H1 (cell line): Measurements from ENCODE around the gene RAB40B. TPM values are rescaled to one million over a fixed set of nuclear protein-coding genes. Genes with fewer than 3 reads are reported as not detected.
A peak's percentile ranks its signal among the peaks of the same experiment; 100 is the strongest.

ENCODE experiments used
- CTCF ChIA-PET: fragments of 300-600 bp; sonication (Branson Sonifier 250); formaldehyde crosslinking; loops from one replicate; lab custom pipeline; 2021; ENCODE audit not compliant: partially characterized antibody; lab: Charles Lee
- POLR2A ChIA-PET: fragments of 300-600 bp; sonication (Branson Sonifier 250); formaldehyde crosslinking; loops from one replicate; lab custom pipeline; 2021; ENCODE audit warnings: inconsistent platforms; ENCODE audit not compliant: partially characterized antibody; lab: Charles Lee
- DNase-seq, 2 experiments: peaks; one replicate each; pipeline versions ENCODE4 v3.0.0 to v3.0.0-alpha.2; 2010 to 2022; ENCODE audit warnings: low spot score in 2 of 2, low read depth in 1 of 2, mixed read lengths in 1 of 2
- FAIRE-seq: peaks from 2 replicates; lab custom pipeline; 2011; peaks lifted over from hg19 to GRCh38; lab: Jason Lieb, UNC
- H2AFZ ChIP-seq: 2 replicates; pipeline ENCODE4 v1.8.1; 2012; ENCODE audit warnings: low read length, inconsistent platforms
- H2AK5ac ChIP-seq: 2 replicates; pipeline ENCODE4 v1.6.1; 2013; ENCODE audit warnings: low read depth, low read length
- H2BK120ac ChIP-seq: replicated peaks from 2 replicates; pipeline ENCODE3; 2013; ENCODE audit warnings: low read depth, low read length, inconsistent platforms
- H2BK12ac ChIP-seq: 2 replicates; pipeline ENCODE4 v1.6.1; 2013; ENCODE audit warnings: low read depth, low read length
- H2BK15ac ChIP-seq: 2 replicates; pipeline ENCODE4 v1.6.1; 2013; ENCODE audit warnings: low read length
- H2BK20ac ChIP-seq: 2 replicates; pipeline ENCODE4 v1.6.1; 2013; ENCODE audit warnings: low read length
- H2BK5ac ChIP-seq: 2 replicates; pipeline ENCODE4 v1.6.1; 2013; ENCODE audit warnings: low read depth, low read length
- H3K14ac ChIP-seq: 2 replicates; pipeline ENCODE4 v1.6.1; 2013; ENCODE audit warnings: inconsistent platforms; ENCODE audit not compliant: insufficient read length
- H3K18ac ChIP-seq: 2 replicates; pipeline ENCODE4 v1.6.1; 2013; ENCODE audit warnings: low read length; ENCODE audit errors: extremely low read depth
- H3K23ac ChIP-seq: 2 replicates; pipeline ENCODE4 v1.6.1; 2013; ENCODE audit warnings: inconsistent platforms; ENCODE audit not compliant: insufficient read length
- H3K23me2 ChIP-seq: 2 replicates; pipeline ENCODE4 v1.6.1; 2013; ENCODE audit warnings: low read depth, low read length
- H3K27ac ChIP-seq: 2 replicates; pipeline ENCODE4 v1.6.1; 2011; ENCODE audit warnings: low read depth, low read length, inconsistent platforms
- H3K27me3 ChIP-seq, 4 experiments: replicated peaks in 1 of 4; 1 replicate in 1 of 4; 2 replicates in 3 of 4; pipeline versions ENCODE4 v1.6.1 to v1.8.1; 2011 to 2013; ENCODE audit warnings: low read length in 3 of 4, mild to moderate bottlenecking in 3 of 4, inconsistent platforms in 2 of 4, mixed read lengths in 2 of 4, moderate library complexity in 1 of 4; ENCODE audit not compliant: control insufficient read depth in 3 of 4, insufficient read depth in 3 of 4; ENCODE audit errors: extremely low read depth in 1 of 4
- H3K36me3 ChIP-seq, 4 experiments: 2 replicates each; pipeline versions ENCODE4 v1.6.1 to v1.8.1; 2011 to 2013; ENCODE audit warnings: mild to moderate bottlenecking in 4 of 4, low read length in 3 of 4, moderate library complexity in 2 of 4, control low read depth in 1 of 4, inconsistent platforms in 1 of 4; ENCODE audit not compliant: insufficient read depth in 4 of 4, control insufficient read depth in 2 of 4
- H3K4ac ChIP-seq: replicated peaks from 2 replicates; pipeline ENCODE3; 2013; ENCODE audit warnings: low read length, low read depth, mixed read lengths, inconsistent platforms; ENCODE audit not compliant: insufficient read length
- H3K4me1 ChIP-seq, 4 experiments: replicated peaks in 1 of 4; 1 replicate in 1 of 4; 2 replicates in 3 of 4; pipeline versions ENCODE4 v1.6.1 to v1.8.1; 2011 to 2013; ENCODE audit warnings: low read length in 3 of 4, inconsistent platforms in 2 of 4, mixed read lengths in 1 of 4; ENCODE audit not compliant: insufficient read depth in 4 of 4, control insufficient read depth in 3 of 4
- H3K4me2 ChIP-seq, 2 experiments: 2 replicates each; pipeline versions ENCODE4 v1.6.1 to v1.8.1; 2011 to 2013; ENCODE audit warnings: low read depth in 2 of 2, low read length in 2 of 2, control low read depth in 1 of 2, inconsistent platforms in 1 of 2, mild to moderate bottlenecking in 1 of 2; ENCODE audit not compliant: insufficient read depth in 1 of 2
- H3K4me3 ChIP-seq, 4 experiments: fragments of 200-600, 300-600 bp in 1 of 4; sonication (generic), shearing (Covaris generic), sonication (Bioruptor Twin) in 1 of 4; 2 replicates each; pipeline versions ENCODE4 v1.5.1 to v1.8.1; 2011 to 2016; ENCODE audit warnings: low read length in 4 of 4, low read depth in 3 of 4, control low read depth in 2 of 4, inconsistent platforms in 2 of 4, mild to moderate bottlenecking in 2 of 4, mixed read lengths in 1 of 4, moderate library complexity in 1 of 4; ENCODE audit not compliant: insufficient read depth in 2 of 4; ENCODE audit errors: extremely low read depth in 1 of 4
- H3K56ac ChIP-seq: replicated peaks from 2 replicates; pipeline ENCODE3; 2013; ENCODE audit warnings: low read depth, mild to moderate bottlenecking, mixed read lengths, low read length, inconsistent platforms; ENCODE audit not compliant: insufficient read length
- H3K79me1 ChIP-seq: 2 replicates; pipeline ENCODE4 v1.6.1; 2013; ENCODE audit warnings: low read depth, low read length, control low read depth
- H3K79me2 ChIP-seq, 2 experiments: 2 replicates each; pipeline versions ENCODE4 v1.6.1 to v1.8.1; 2012 to 2013; ENCODE audit warnings: low read length in 2 of 2, mild to moderate bottlenecking in 2 of 2, inconsistent platforms in 1 of 2; ENCODE audit not compliant: insufficient read depth in 2 of 2, control insufficient read depth in 1 of 2
- H3K9ac ChIP-seq, 4 experiments: replicated peaks in 1 of 4; 1 replicate in 1 of 4; 2 replicates in 3 of 4; pipeline versions ENCODE4 v1.6.1 to v1.8.1; 2011 to 2013; ENCODE audit warnings: low read depth in 3 of 4, low read length in 3 of 4, control low read depth in 2 of 4, mild to moderate bottlenecking in 2 of 4, moderate library complexity in 2 of 4, inconsistent platforms in 1 of 4; ENCODE audit errors: extremely low read depth in 1 of 4
- H3K9me3 ChIP-seq, 2 experiments: 2 replicates each; pipeline versions ENCODE4 v1.6.1 to v1.8.1; 2012 to 2013; ENCODE audit warnings: mild to moderate bottlenecking in 2 of 2, moderate library complexity in 2 of 2, control low read depth in 1 of 2, inconsistent platforms in 1 of 2, low read depth in 1 of 2, low read length in 1 of 2, mixed read lengths in 1 of 2; ENCODE audit not compliant: insufficient read depth in 2 of 2
- H4K20me1 ChIP-seq, 2 experiments: replicated peaks in 1 of 2; 2 replicates each; pipeline versions ENCODE3 to v1.8.1; 2011 to 2013; ENCODE audit warnings: inconsistent platforms in 2 of 2, low read length in 2 of 2, mild to moderate bottlenecking in 1 of 2; ENCODE audit not compliant: insufficient read depth in 2 of 2, control insufficient read depth in 1 of 2
- H4K5ac ChIP-seq: 2 replicates; pipeline ENCODE4 v1.6.1; 2013; ENCODE audit warnings: low read length, low read depth, mixed read lengths, inconsistent platforms; ENCODE audit not compliant: insufficient read length
- H4K8ac ChIP-seq: 2 replicates; pipeline ENCODE4 v1.8.0; 2013; ENCODE audit warnings: mild to moderate bottlenecking, moderate library complexity, low read length, inconsistent platforms; ENCODE audit not compliant: insufficient read depth; ENCODE audit errors: extremely low read depth
- H4K91ac ChIP-seq: replicated peaks from 2 replicates; pipeline ENCODE3; 2013; ENCODE audit warnings: low read length, mixed read lengths, inconsistent platforms; ENCODE audit not compliant: insufficient read length
- CBX5 ChIP-seq: fragments of 300-800, 300-1000 bp; sonication (generic); IDR thresholded peaks from 2 replicates; pipeline ENCODE4 v1.7.1; 2016; ENCODE audit warnings: antibody characterized with exemption, low read length, low read depth
- CEBPB ChIP-seq: IDR thresholded peaks from 2 replicates; pipeline ENCODE4 v1.6.1; 2012; ENCODE audit warnings: low read depth, low read length
- CTBP2 ChIP-seq: IDR thresholded peaks from 2 replicates; pipeline ENCODE4 v1.7.0; 2011; ENCODE audit warnings: borderline replicate concordance, mild to moderate bottlenecking, moderate library complexity, mixed read lengths, low read length; ENCODE audit not compliant: insufficient read depth, insufficient read length
- EGR1 ChIP-seq: IDR thresholded peaks from 2 replicates; pipeline ENCODE4 v1.6.1; 2011; ENCODE audit warnings: low read depth, low read length, borderline replicate concordance
- KDM4A ChIP-seq: IDR thresholded peaks from one replicate; pipeline ENCODE4 v1.7.1; 2012; ENCODE audit warnings: low read depth, mild to moderate bottlenecking, moderate library complexity, low read length, inconsistent platforms; ENCODE audit not compliant: severe bottlenecking
- POLR2A ChIP-seq, 2 experiments: IDR thresholded peaks; 1 replicate in 1 of 2; 2 replicates in 1 of 2; pipeline ENCODE4 v1.6.1; 2011; ENCODE audit warnings: low read depth in 2 of 2, low read length in 2 of 2, mild to moderate bottlenecking in 2 of 2; ENCODE audit errors: control extremely low read depth in 1 of 2
- RBBP5 ChIP-seq: IDR thresholded peaks from 2 replicates; pipeline ENCODE4 v1.7.1; 2012; ENCODE audit warnings: low read depth, mild to moderate bottlenecking, inconsistent platforms, low read length, moderate library complexity, borderline replicate concordance
- RXRA ChIP-seq: IDR thresholded peaks from 2 replicates; pipeline ENCODE4 v1.6.1; 2011; ENCODE audit warnings: low read depth, mild to moderate bottlenecking, low read length, moderate library complexity; ENCODE audit not compliant: insufficient read depth
- SIN3A ChIP-seq, 2 experiments: IDR thresholded peaks in 1 of 2; conservative IDR thresholded peaks in 1 of 2; 2 replicates each; pipeline ENCODE4 v1.6.1; 2011 to 2012; ENCODE audit warnings: low read length in 2 of 2, improper control_type of control experiment in 1 of 2, low read depth in 1 of 2, mild to moderate bottlenecking in 1 of 2
- SP2 ChIP-seq: IDR thresholded peaks from 2 replicates; pipeline ENCODE4 v1.6.1; 2012; ENCODE audit warnings: mild to moderate bottlenecking, low read length, inconsistent platforms
- SRF ChIP-seq: IDR thresholded peaks from 2 replicates; pipeline ENCODE4 v1.6.1; 2011; ENCODE audit warnings: mild to moderate bottlenecking, low read depth, low read length, moderate library complexity
- TAF1 ChIP-seq: IDR thresholded peaks from 2 replicates; pipeline ENCODE4 v1.6.1; 2011; ENCODE audit warnings: mild to moderate bottlenecking, low read depth, low read length
- WGBS, 2 experiments: shearing (Covaris generic) in 1 of 2; methylation state at CpG; one replicate each; pipeline versions ENCODE4 v1.1.6 to v1.1.7; 2013 to 2015; ENCODE audit warnings: low lambda C conversion rate in 2 of 2, mixed read lengths in 2 of 2, inconsistent platforms in 1 of 2, low coverage in 1 of 2, missing lambda C conversion rate in 1 of 2; ENCODE audit not compliant: insufficient replicate concordance in 2 of 2, insufficient coverage in 1 of 2, insufficient read length in 1 of 2; ENCODE audit errors: extremely low coverage in 1 of 2, missing lambda C conversion rate in 1 of 2; 5-methylcytosine and 5-hydroxymethylcytosine counted together
- polyA plus RNA-seq, 7 experiments: library from polyadenylated mRNA; depleted of rRNA in 3 of 7; stranded (reverse) in 5 of 7; unstranded in 2 of 7; fragments of >200 nt in 5 of 7; fragments of 200-250 nt in 2 of 7; gene quantifications; 1 replicate in 5 of 7; 2 replicates in 1 of 7; 4 replicates in 1 of 7; pipeline versions ENCODE4 v1.2.1 to v1.2.3, GENCODE V29; 2011 to 2013; ENCODE audit warnings: missing spikeins in 2 of 7, mixed read lengths in 2 of 7
- total RNA-seq: library from RNA; stranded (reverse); fragmentation: NEBNext Ultra II Directional; extraction: Animal tissue kit (Norgen Biotek cat#: 25700); gene quantifications from 2 replicates; pipeline ENCODE4 v1.2.1, GENCODE V29; 2021

Gene RAB40B
- total and polyA plus RNA-seq, 2 of the 8 experiments (the other 6 are each of a cell fraction or from before 2014, with no cell fraction given), result 3.1 to 4.6 TPM

DNA sequence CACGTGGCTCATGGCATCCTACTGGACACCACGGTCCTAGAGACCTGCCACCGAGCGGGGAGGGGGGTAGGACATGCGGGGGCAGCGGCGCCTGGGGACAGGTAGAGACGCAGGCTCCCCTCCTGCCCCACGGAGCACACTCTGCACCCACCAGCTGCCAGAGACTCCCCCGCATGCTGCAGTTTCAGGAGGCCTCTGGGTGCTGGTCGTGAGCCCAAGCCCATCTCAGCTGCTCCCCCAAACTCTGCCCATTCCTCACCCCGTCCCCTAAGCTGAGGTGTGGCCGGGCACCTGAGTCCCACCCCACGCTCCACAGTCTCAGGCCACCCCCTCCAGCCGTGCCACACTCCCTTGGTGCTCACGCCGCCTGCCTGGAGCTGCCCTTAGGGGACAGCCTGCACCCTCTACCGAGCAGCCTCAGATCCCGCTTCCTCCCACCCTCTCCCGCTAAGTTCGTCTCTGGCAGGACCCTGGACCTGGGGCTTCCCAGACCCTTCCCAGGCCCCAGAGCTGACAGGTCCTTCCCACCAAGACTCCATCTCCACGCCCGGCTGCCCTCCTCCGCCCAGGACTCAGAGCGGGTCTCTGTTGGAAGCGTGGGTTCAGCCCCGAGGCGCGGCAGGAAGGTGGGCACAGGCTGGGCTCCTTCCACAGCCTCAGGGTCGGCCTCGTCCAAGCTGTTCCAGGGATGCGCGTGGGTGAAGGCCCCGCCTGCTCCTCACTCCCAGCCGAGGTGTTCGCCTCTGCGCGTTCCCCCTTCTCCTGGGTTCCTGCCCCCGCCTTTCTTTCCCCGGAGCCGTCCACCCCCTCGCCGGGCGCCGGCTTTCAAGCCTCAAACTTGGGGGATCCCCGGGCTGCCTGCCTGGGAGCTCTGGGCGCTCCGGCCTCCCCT is 1.3 kb downstream of the RAB40B start:
- no peak overlapping the region for H3K14ac ChIP-seq
- peak overlapping the region; percentile 24 to 66 (median 28) for H3K4me3 ChIP-seq
- no peaks in the 10 kb centered on the region; a peak in 1 of 8 replicates for H3K36me3 ChIP-seq
- H2BK5ac ChIP-seq, result no peak overlapping the region
- peaks cover 0 to 11% (median 6%) of the 10 kb centered on the region in 4 experiments; a peak in 4 of 7 replicates for H3K4me1 ChIP-seq
- WGBS, 2 experiments, result 41% methylated on average over 38 of the region's 48 CpGs; no CpG with 5 or more reads in 1 of the 2 experiments
- no peak overlapping the region for H2AFZ ChIP-seq
- ChIA-PET POLR2A (interaction anchor here (1.0 to 1.3 kb wide), 2 partner anchors 11 to 58 kb away, joined by 4 to 5 read pairs; no protein-coding TSS in a partner anchor), CTCF (interaction anchor here (0.9 to 1.7 kb wide), 4 partner anchors 9 to 59 kb away, joined by 3 to 9 read pairs (median 4); no protein-coding TSS in a partner anchor)
- H2BK20ac ChIP-seq, result no peak overlapping the region
- H2BK12ac ChIP-seq, result no peak overlapping the region
- peak in 1 of 2 experiments; percentile 59 for DNase-seq
- H3K56ac ChIP-seq, result no peak overlapping the region
- H4K8ac ChIP-seq, result no peak overlapping the region; the same call in 1 of the 2 replicates
- H3K4ac ChIP-seq, result no peak overlapping the region
- no peak overlapping the region for H3K18ac ChIP-seq
- no peak overlapping the region for H4K5ac ChIP-seq
- H3K4me2 ChIP-seq, result peak overlapping the region; percentile 71 to 83
- H3K79me1 ChIP-seq, result no peaks in the 10 kb centered on the region
- H4K91ac ChIP-seq, result no peak overlapping the region
- H2AK5ac ChIP-seq, result no peak overlapping the region
- H3K27me3 ChIP-seq, result peaks cover 16 to 34% (median 24%) of the 10 kb centered on the region in 4 experiments
- no peaks in the 10 kb centered on the region for H3K9me3 ChIP-seq
- no peak overlapping the region for H3K23ac ChIP-seq
- H3K79me2 ChIP-seq, result no peaks in the 10 kb centered on the region
- no peak overlapping the region for H2BK15ac ChIP-seq
- no peak overlapping the region for H2BK120ac ChIP-seq
- H3K27ac ChIP-seq, result no peak overlapping the region
- FAIRE-seq, result no peak
- no peak overlapping the region for H3K9ac ChIP-seq
- peaks cover 0 to 9% of the 10 kb centered on the region in 2 experiments for H4K20me1 ChIP-seq
- H3K23me2 ChIP-seq, result peaks cover 8% of the 10 kb centered on the region; the same call in 1 of the 2 replicates
- TF ChIP-seq SIN3A (conservative IDR thresholded peaks at IDR 0.05 in 1 of 2, IDR thresholded peaks at IDR 0.05 in 1 of 2; ENCODE audit: low read depth in 1 of 2, low read length in 2 of 2) (peak in 1 of 2 experiments; percentile 65; a peak in 1 of 4 replicates), CEBPB (no peak), EGR1 (no peak), RBBP5 (no peak), CBX5 (no peak), TAF1 (no peak), POLR2A (IDR thresholded peaks at IDR 0.05; ENCODE audit: control extremely low read depth in 1 of 2, low read depth in 2 of 2, low read length in 2 of 2) (no peak), CTBP2 (no peak), KDM4A (peak; percentile 61), SP2 (no peak), SRF (no peak), RXRA (no peak)
